Adipocyte (in vitro differentiated cells): ENCODE measurements around the gene CLDN6.

ENCODE experiments used
- DNase-seq: peaks from one replicate; pipeline ENCODE4 v3.0.0-alpha.2; 2015; ENCODE audit warnings: low read depth
- H3K27me3 ChIP-seq: replicated peaks from 2 replicates; pipeline ENCODE4 v1.7.0; 2013; ENCODE audit warnings: mild to moderate bottlenecking, low read length, moderate library complexity; ENCODE audit not compliant: control insufficient read depth, insufficient read depth
- H3K36me3 ChIP-seq: 2 replicates; pipeline ENCODE4 v1.7.0; 2013; ENCODE audit warnings: low read length, mild to moderate bottlenecking, moderate library complexity; ENCODE audit not compliant: control insufficient read depth, insufficient read depth, severe bottlenecking
- H3K4me1 ChIP-seq: 2 replicates; pipeline ENCODE4 v1.7.0; 2013; ENCODE audit warnings: mild to moderate bottlenecking, low read length, moderate library complexity; ENCODE audit not compliant: control insufficient read depth, insufficient read depth
- H3K4me3 ChIP-seq: 2 replicates; pipeline ENCODE4 v1.7.0; 2013; ENCODE audit warnings: mild to moderate bottlenecking, low read length, moderate library complexity
- H3K9ac ChIP-seq: 2 replicates; pipeline ENCODE4 v1.7.0; 2013; ENCODE audit warnings: mild to moderate bottlenecking, low read length, moderate library complexity
- H3K9me3 ChIP-seq: 2 replicates; pipeline ENCODE4 v1.7.0; 2013; ENCODE audit warnings: mild to moderate bottlenecking, low read length, moderate library complexity; ENCODE audit not compliant: control insufficient read depth

CLDN6 gene, protein sequence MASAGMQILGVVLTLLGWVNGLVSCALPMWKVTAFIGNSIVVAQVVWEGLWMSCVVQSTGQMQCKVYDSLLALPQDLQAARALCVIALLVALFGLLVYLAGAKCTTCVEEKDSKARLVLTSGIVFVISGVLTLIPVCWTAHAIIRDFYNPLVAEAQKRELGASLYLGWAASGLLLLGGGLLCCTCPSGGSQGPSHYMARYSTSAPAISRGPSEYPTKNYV

DNA sequence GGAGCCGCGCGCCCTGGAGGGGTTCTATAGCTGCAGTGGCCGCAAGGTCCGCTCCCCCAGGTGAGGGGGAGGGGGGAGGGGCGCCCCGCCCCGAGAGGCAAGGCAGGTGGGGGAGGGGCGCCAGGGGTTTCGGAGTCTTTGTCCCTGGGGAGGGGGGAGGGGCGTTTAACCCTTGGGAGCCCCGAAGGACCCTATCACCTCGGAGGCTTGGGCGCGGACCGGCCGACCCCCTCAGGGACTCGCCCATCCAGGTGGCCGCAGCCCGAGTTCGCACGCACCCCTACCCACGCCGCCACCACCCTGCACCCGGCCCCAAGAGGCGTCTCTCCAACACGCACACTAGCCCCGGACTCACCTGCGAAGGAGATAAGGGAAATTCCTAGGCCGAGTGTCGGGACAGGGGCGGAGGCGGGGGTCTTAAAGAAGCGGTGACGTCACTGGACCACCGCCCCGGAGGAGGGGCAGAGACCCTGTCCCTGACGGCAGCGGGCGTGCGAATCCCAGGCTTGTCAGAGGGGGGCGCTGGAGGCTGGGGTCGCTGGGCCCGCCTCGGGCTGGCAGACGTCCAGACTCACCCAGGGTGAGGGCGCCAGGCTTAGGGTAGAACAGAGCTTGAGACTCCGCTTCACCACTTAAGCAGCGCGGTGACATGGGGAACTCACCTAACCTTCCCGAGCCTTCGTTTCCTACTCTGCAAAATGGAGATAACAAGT, at the start of gene CLDN6:
TSS of gene CLDN6 (minus strand) at position 390 of the 713 bp plus-strand sequence. CDS start 2,162 bp downstream, outside the sequence.
- Histone ChIP-seq H3K9me3 (no peaks in the 10 kb centered on the region), H3K9ac (no peak within 1 kb of the TSS), H3K4me3 (no peak within 1 kb of the TSS), H3K4me1 (peaks cover 17% of the 10 kb centered on the region), H3K27me3 (peaks cover 32% of the 10 kb centered on the region), H3K36me3 (no peaks in the 10 kb centered on the region)
- DNase-seq, result no peak

DNA sequence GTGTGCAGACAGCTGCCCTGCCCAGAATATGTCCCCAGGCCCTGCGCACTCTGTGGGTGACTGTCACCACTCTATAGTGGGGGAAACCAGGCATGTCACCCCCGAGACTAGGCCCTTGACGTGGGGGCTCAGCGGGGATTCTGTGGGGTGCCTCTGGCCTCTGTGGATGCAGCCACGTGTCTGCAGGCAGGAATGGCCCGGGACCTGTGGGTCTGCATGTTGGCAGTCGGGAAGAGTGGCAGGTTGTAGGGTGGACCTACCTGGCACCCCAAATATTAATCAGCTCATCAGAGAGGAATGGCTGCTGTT, 48.4 kb upstream of the CLDN6 start:
- Histone ChIP-seq H3K9ac (no peak overlapping the region), H3K27me3 (peaks cover 11% of the 10 kb centered on the region), H3K36me3 (no peaks in the 10 kb centered on the region), H3K4me3 (no peak overlapping the region), H3K4me1 (peaks cover 8% of the 10 kb centered on the region), H3K9me3 (no peaks in the 10 kb centered on the region)
- no peak for DNase-seq

DNA sequence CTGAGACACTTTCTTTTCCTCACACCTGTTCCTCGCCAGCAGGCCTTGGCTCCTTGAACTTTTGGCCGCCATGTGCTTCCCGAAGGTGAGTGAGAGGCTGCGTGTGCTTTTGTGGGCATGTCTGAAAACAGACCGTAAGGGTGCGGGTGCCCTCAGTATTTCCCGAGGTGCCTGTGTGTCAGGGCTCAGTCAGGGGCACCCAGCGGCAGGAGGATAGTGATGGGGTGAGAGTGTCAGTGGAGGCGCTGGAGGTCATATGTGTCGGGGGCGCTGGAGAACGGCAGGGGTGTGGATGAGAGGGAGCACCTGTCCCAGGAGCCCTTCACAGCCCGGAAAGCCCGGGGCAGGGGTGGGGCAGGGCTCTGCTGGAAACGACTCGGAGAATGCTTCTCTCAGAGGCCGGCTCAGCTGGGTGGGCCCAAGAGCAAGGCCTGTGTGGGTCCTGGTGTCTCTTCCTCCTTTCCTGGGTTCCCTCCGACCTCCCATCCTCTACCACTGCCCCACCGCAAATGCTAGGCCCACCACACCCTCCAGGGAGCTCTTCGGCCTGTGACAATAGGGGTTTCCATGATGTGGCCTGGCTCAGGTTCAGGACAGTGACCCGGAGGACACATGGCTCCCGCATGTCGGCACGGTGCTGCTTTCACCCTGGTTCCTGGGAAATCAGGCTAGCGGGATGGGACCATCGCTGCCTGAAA, 47.9 kb upstream of the CLDN6 start:
- H3K27me3 ChIP-seq, result peaks cover 7% of the 10 kb centered on the region
- peak overlapping the region; percentile 15 for H3K9ac ChIP-seq
- DNase-seq, result no peak
- H3K4me1 ChIP-seq, result peaks cover 8% of the 10 kb centered on the region
- no peaks in the 10 kb centered on the region for H3K9me3 ChIP-seq
- peak overlapping the region; percentile 54 for H3K4me3 ChIP-seq
- no peaks in the 10 kb centered on the region for H3K36me3 ChIP-seq

DNA sequence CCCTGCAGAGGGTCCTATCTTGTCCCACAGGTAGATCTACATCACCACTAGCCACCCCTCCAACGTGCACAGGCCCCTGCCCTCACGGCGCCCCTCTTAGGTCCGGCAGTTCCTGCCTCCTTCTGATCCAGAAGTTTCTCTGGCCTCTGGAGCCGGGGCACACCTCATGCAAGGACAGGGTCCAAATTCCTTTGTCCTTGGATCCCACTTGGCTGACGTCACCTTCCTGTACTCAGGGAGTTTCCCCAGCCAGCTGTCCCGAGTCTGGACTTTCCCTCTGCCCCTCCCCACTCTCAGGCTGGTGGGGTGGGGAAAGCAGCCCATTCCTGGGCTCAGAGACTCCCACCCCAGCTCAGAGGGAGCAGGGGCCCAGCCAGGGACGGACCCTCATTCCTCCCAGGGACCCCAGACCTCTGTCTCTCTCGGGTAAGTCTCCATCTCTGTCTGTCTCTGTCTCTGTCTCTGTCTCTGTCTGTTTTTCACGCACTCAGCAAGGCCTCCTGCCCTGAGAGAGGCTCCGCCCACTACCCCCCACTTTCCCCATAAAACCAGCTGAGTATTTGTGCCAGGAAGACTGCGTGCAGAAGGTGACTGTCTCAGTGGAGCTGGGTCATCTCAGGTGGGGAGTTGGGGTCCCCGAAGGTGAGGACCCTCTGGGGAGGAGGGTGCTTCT, 47.2 kb upstream of the CLDN6 start, which contains the start of gene IL32:
TSS of gene IL32 (plus strand) at position 572 of the 673 bp plus-strand sequence. CDS start 172 bp downstream, outside the sequence.
- H3K27me3 ChIP-seq, result peaks cover 7% of the 10 kb centered on the region
- H3K9me3 ChIP-seq, result no peaks in the 10 kb centered on the region
- H3K9ac ChIP-seq, result peak within 1 kb of the TSS; percentile 15
- peaks cover 8% of the 10 kb centered on the region for H3K4me1 ChIP-seq
- peak; percentile 82 for DNase-seq
- peak within 1 kb of the TSS; percentile 54 for H3K4me3 ChIP-seq
- no peaks in the 10 kb centered on the region for H3K36me3 ChIP-seq

DNA sequence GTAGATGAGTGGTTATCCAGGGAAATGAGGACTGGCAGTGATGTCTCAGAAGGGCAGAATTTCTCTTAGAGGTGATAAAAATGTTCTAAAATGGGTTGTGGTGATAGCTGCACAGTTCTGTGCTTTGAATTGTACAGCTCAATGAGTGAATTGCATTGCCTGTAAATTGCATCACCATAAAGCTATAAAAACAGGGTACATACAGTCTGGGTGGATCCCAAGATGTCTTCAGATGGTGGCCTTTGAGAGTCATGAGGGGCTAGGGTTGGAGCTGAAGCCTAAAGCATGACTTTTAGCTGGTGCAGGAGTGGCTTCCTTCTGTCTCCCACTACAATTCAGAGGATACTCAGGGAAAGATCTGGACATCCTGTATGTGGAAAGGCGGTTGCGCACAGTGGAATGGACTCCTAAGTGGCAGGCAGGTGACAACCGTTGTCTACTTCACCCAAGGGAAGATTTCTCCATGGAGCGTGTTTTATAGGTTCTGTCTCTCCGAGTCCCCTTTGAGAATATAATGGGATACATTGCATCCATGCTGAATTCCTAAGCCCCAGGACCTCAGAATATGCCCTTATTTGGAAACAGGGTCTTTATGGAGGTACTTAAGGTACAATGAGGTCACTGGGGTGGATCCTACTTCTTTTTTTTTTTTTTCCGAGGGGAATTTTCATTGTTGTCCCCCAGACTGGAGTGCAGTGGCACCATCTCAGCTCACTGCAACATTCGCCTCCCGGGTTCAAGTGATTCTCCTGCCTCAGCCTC, 45.8 kb upstream of the CLDN6 start:
- no peak for DNase-seq
- Histone ChIP-seq H3K27me3 (peaks cover 7% of the 10 kb centered on the region), H3K9ac (no peak overlapping the region), H3K4me3 (no peak overlapping the region), H3K4me1 (peaks cover 16% of the 10 kb centered on the region), H3K36me3 (no peaks in the 10 kb centered on the region), H3K9me3 (no peaks in the 10 kb centered on the region)

DNA sequence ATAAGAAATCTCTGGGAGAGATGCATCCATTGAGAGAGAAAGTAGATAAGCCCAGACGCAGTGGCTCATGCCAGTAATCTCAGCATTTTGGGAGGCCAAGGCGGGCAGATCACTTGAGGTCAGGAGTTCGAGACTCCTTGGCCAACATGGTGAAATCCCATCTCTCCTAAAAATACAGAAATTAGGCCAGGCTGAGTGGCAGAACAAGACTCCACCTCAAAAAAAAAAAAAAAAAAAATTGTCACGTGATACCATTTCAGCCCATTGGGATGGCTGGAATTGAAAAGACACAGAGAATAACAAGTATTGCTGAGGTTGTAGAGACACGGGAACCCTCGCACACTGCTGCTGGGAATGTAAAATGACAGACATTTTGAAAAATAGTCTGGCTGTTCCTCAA, 44.6 kb upstream of the CLDN6 start:
- Histone ChIP-seq H3K9ac (no peak overlapping the region), H3K4me1 (peaks cover 16% of the 10 kb centered on the region), H3K9me3 (no peaks in the 10 kb centered on the region), H3K27me3 (peaks cover 7% of the 10 kb centered on the region), H3K36me3 (no peaks in the 10 kb centered on the region), H3K4me3 (no peak overlapping the region)
- no peak for DNase-seq

DNA sequence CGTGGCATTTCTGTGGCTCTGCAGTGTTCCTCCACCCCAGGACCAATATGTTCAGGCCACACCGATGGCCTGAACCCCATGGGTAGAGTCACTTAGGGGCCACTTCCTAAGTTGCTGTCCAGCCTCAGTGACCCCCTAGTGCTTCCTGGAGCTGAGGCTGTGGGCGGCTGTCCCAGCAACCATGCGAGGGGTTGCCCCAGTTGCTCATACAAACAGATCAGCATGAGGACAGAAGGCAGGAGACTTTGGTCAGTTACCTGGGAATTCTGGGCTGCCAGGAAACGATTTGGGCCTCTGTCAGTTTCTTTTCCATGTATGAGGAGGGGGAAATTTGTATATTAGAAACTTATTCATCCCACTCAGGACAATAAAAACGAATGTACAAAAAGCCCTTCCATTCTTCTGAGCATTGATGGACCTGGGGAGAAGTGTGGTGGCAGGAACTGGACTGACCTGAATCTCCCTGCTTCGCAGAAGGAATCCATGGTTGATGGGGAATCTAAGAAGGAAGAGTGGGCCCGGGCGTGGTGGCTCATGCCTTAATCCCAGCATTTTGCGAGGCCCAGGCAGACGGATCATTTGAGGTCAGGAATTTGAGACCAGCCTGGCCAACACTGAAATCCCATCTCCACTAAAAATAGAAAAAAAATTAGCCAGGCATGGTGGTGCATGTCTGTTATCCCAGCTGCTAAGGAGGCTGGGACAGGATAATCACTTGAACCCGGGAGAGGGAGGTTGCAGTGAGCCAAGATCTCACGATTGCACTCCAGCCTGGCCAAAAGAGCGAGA, 42.5 kb upstream of the CLDN6 start:
- Histone ChIP-seq H3K9ac (no peak overlapping the region), H3K4me3 (no peak overlapping the region), H3K36me3 (no peaks in the 10 kb centered on the region), H3K4me1 (peaks cover 15% of the 10 kb centered on the region), H3K27me3 (peaks cover 2% of the 10 kb centered on the region), H3K9me3 (no peaks in the 10 kb centered on the region)
- no peak for DNase-seq

DNA sequence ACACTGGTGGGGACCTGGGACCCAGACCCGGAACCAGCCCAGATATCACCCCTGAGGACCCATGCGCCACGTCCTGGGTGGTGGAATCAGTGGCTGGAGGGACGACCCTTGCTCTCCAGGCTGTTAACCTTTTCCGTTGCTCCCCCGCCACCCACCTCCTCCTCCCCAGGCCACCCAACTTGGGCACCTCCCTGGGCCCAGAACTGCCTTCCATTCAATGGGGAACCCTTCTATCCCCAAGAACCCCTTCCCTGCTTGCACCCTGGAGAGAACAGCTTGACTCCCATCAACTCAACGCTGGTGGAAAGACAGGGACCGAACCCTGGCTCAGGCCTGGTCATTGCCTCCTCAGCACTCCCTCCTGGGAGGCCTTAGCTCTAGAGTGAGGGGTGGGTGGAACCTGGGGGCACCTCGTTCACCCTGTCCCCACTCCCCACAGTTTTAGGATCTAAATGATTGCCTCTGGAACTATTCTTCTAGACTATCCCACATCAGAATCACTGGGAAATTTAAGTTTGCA, 41.8 kb upstream of the CLDN6 start:
- H3K9me3 ChIP-seq, result no peaks in the 10 kb centered on the region
- H3K27me3 ChIP-seq, result no peaks in the 10 kb centered on the region
- DNase-seq, result no peak
- H3K4me3 ChIP-seq, result peak overlapping the region; percentile 86
- peaks cover 8% of the 10 kb centered on the region for H3K4me1 ChIP-seq
- H3K36me3 ChIP-seq, result no peaks in the 10 kb centered on the region
- H3K9ac ChIP-seq, result peak overlapping the region; percentile 93

DNA sequence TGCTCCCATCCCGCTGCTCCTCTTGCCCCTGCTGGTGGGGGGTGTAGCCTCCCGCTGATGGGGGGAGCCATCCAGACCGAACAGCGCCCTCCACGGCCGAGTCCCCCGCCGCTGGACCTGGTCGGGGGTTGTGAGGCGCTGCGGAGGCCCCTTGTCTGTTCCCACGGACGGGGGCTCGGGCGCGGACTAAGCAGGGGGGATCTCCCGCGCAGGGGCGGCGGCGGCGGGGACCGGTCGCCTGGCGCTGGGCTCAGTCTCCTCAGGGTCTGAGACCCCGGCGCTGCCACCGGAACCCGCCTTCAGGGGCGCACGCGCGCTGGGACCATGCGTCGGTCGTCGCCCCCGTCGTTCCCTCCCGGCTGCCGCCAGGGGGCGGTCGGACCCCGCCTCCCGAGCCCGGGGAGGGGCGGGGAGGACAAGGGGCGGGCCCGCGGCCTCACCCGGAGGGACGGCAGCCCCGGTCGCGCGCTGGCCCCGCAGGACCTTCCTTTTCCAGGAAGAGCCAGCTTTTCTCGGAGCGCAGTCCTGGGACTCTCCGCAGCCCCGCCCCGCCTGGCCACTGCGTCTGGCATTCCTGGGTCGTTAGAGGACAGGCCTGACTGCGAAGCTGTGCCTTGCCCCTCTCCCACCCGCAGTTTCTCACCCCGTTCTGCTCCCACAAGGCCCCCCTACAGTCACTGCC, 41.2 kb upstream of the CLDN6 start:
- peak; percentile 97 for DNase-seq
- no peaks in the 10 kb centered on the region for H3K27me3 ChIP-seq
- no peaks in the 10 kb centered on the region for H3K9me3 ChIP-seq
- peak overlapping the region; percentile 93 for H3K9ac ChIP-seq
- peak overlapping the region; percentile 86 for H3K4me3 ChIP-seq
- H3K4me1 ChIP-seq, result peaks cover 8% of the 10 kb centered on the region
- H3K36me3 ChIP-seq, result no peaks in the 10 kb centered on the region
